SK-N-SH treated with all-trans-retinoic acid at 6 μM for 48 hours (cell line): ENCODE data around the gene PDSS1.

ENCODE experiments used
- ATAC-seq: fragments of 200-7000 bp; cut with Tn5 transposase; 3 replicates; pipeline ENCODE4 v1.9.1; 2020; ENCODE audit warnings: mild to moderate bottlenecking, moderate library complexity
- ARNTL ChIP-seq: fragments of 450-650 bp; formaldehyde crosslinking; IDR thresholded peaks from 2 replicates; pipeline ENCODE4 v1.5.0; 2020; ENCODE audit warnings: low read depth, mild to moderate bottlenecking, moderate library complexity, borderline replicate concordance
- BACH2 ChIP-seq: fragments of 250-450 bp; sonication (Bioruptor Pico); IDR thresholded peaks from 2 replicates; pipeline ENCODE4 v1.9.0; 2021; ENCODE audit warnings: mild to moderate bottlenecking, borderline replicate concordance
- CREB5 ChIP-seq: fragments of 250-450 bp; sonication (Bioruptor Pico); IDR thresholded peaks from 2 replicates; pipeline ENCODE4 v1.5.1; 2020; ENCODE audit warnings: low read depth, mild to moderate bottlenecking, moderate library complexity
- CSDC2 ChIP-seq: fragments of 250-450 bp; sonication (Bioruptor Pico); IDR thresholded peaks from 2 replicates; pipeline ENCODE4 v1.5.0; 2020; ENCODE audit warnings: mild to moderate bottlenecking, moderate library complexity
- ESRRG ChIP-seq: fragments of 250-450 bp; sonication (Bioruptor Pico); IDR thresholded peaks from 2 replicates; pipeline ENCODE4 v1.6.1; 2021; ENCODE audit warnings: mild to moderate bottlenecking
- GLIS3 ChIP-seq: fragments of 250-450 bp; sonication (Bioruptor Pico); IDR thresholded peaks from 2 replicates; pipeline ENCODE4 v1.5.0; 2020; ENCODE audit warnings: mild to moderate bottlenecking, moderate library complexity
- ISL1 ChIP-seq: fragments of 250-450 bp; sonication (Bioruptor Pico); IDR thresholded peaks from 2 replicates; pipeline ENCODE4 v2.1.2; 2022; ENCODE audit warnings: mild to moderate bottlenecking, moderate library complexity
- OSR1 ChIP-seq: fragments of 250-450 bp; sonication (Bioruptor Pico); IDR thresholded peaks from 2 replicates; pipeline ENCODE4 v1.8.0; 2022; ENCODE audit warnings: moderate library complexity, mild to moderate bottlenecking, inconsistent platforms
- PATZ1 ChIP-seq: fragments of 250-450 bp; sonication (Bioruptor Pico); IDR thresholded peaks from 2 replicates; pipeline ENCODE4 v1.8.0; 2020; ENCODE audit warnings: mild to moderate bottlenecking, moderate library complexity, borderline replicate concordance
- POU6F1 ChIP-seq: fragments of 250-450 bp; sonication (Bioruptor Pico); IDR thresholded peaks from 2 replicates; pipeline ENCODE4 v1.8.0; 2021; ENCODE audit warnings: low read depth, mild to moderate bottlenecking, moderate library complexity, borderline replicate concordance
- PPARA ChIP-seq: fragments of 250-450 bp; sonication (Bioruptor Pico); IDR thresholded peaks from 2 replicates; pipeline ENCODE4 v1.5.0; 2020; ENCODE audit warnings: mild to moderate bottlenecking, borderline replicate concordance
- RARB ChIP-seq: fragments of 250-450 bp; sonication (Bioruptor Pico); IDR thresholded peaks from 2 replicates; pipeline ENCODE4 v1.8.0; 2021; ENCODE audit warnings: mild to moderate bottlenecking, moderate library complexity
- SNAI2 ChIP-seq: fragments of 250-450 bp; sonication (Bioruptor Pico); IDR thresholded peaks from 2 replicates; pipeline ENCODE4 v1.5.0; 2020; ENCODE audit warnings: mild to moderate bottlenecking, moderate library complexity
- TCF4 ChIP-seq: fragments of 250-450 bp; sonication (Bioruptor Pico); IDR thresholded peaks from 2 replicates; pipeline ENCODE4 v1.8.0; 2021; ENCODE audit warnings: mild to moderate bottlenecking, moderate library complexity, borderline replicate concordance
- TOX ChIP-seq: fragments of 250-450 bp; sonication (Bioruptor Pico); IDR thresholded peaks from 2 replicates; pipeline ENCODE4 v1.8.0; 2021; ENCODE audit warnings: mild to moderate bottlenecking, moderate library complexity, borderline replicate concordance
- TSHZ2 ChIP-seq: fragments of 250-450 bp; sonication (Bioruptor Pico); IDR thresholded peaks from 2 replicates; pipeline ENCODE4 v1.5.0; 2020; ENCODE audit warnings: mild to moderate bottlenecking, moderate library complexity
- ZC3H10 ChIP-seq: fragments of 250-450 bp; sonication (Bioruptor Pico); IDR thresholded peaks from 2 replicates; pipeline ENCODE4 v1.5.1; 2021; ENCODE audit warnings: mild to moderate bottlenecking, moderate library complexity
- ZFP3 ChIP-seq: fragments of 250-450 bp; sonication (Bioruptor Pico); IDR thresholded peaks from 2 replicates; pipeline ENCODE4 v1.5.0; 2020; ENCODE audit warnings: mild to moderate bottlenecking, moderate library complexity
- ZFP30 ChIP-seq: fragments of 450-650 bp; formaldehyde crosslinking; IDR thresholded peaks from 2 replicates; pipeline ENCODE4 v1.5.0; 2022; ENCODE audit warnings: mild to moderate bottlenecking, moderate library complexity
- ZNF565 ChIP-seq: fragments of 450-650 bp; formaldehyde crosslinking; conservative IDR thresholded peaks from 2 replicates; pipeline ENCODE4 v1.5.0; 2020; ENCODE audit warnings: low read depth, mild to moderate bottlenecking, moderate library complexity
- ZNF70 ChIP-seq: fragments of 450-650 bp; formaldehyde crosslinking; IDR thresholded peaks from 2 replicates; pipeline ENCODE4 v1.5.0; 2020; ENCODE audit warnings: mild to moderate bottlenecking, moderate library complexity
- ZNF8 ChIP-seq: fragments of 450-650 bp; formaldehyde crosslinking; IDR thresholded peaks from 2 replicates; pipeline ENCODE4 v1.5.0; 2020; ENCODE audit warnings: mild to moderate bottlenecking, moderate library complexity

The PDSS1 gene

GRCh38 chr10:26755443-26755903, 58.0 kb downstream of the PDSS1 start:
- no peak for ATAC-seq
- TF ChIP-seq ZFP30 (CRISPR knock-in tag), result no peak
- TF ChIP-seq ZNF565 (CRISPR knock-in tag), result no peak
- TF ChIP-seq POU6F1, result no peak
- no peak for TF ChIP-seq ZNF70 (CRISPR knock-in tag)
- TF ChIP-seq ZC3H10 (CRISPR knock-in tag), result no peak
- no peak for TF ChIP-seq RARB (CRISPR knock-in tag)
- no peak for TF ChIP-seq PATZ1 (CRISPR knock-in tag)
- no peak for TF ChIP-seq OSR1 (CRISPR knock-in tag)
- TF ChIP-seq PPARA (CRISPR knock-in tag), result no peak
- TF ChIP-seq BACH2 (CRISPR knock-in tag), result no peak
- no peak for TF ChIP-seq CREB5 (CRISPR knock-in tag)
- no peak for TF ChIP-seq ARNTL (CRISPR knock-in tag)
- no peak for TF ChIP-seq TCF4 (CRISPR knock-in tag)
- no peak for TF ChIP-seq CSDC2 (CRISPR knock-in tag)
- no peak for TF ChIP-seq ZFP3 (CRISPR knock-in tag)
- TF ChIP-seq GLIS3 (CRISPR knock-in tag), result no peak
- TF ChIP-seq ZNF8 (CRISPR knock-in tag), result no peak
- no peak for TF ChIP-seq ISL1 (CRISPR knock-in tag)
- TF ChIP-seq SNAI2 (CRISPR knock-in tag), result no peak
- TF ChIP-seq TOX (CRISPR knock-in tag), result no peak

- ATAC-seq, result no peak
- TF ChIP-seq POU6F1 (no peak), RARB (CRISPR knock-in tag) (no peak), TOX (CRISPR knock-in tag) (no peak), ARNTL (CRISPR knock-in tag) (no peak), PPARA (CRISPR knock-in tag) (no peak), ESRRG (CRISPR knock-in tag) (no peak), ZNF565 (CRISPR knock-in tag) (no peak), BACH2 (CRISPR knock-in tag) (no peak), ZFP30 (CRISPR knock-in tag) (no peak), ZFP3 (CRISPR knock-in tag) (no peak), TSHZ2 (CRISPR knock-in tag) (no peak), PATZ1 (CRISPR knock-in tag) (no peak), CSDC2 (CRISPR knock-in tag) (no peak), CREB5 (CRISPR knock-in tag) (no peak), OSR1 (CRISPR knock-in tag) (no peak), SNAI2 (CRISPR knock-in tag) (no peak)
Observed at GRCh38 chr10:26759008-26759407, 61.5 kb downstream of the PDSS1 start.
